ENCODE measurements around the gene VAV3. TPM values are rescaled to one million over a fixed set of nuclear protein-coding genes. Genes with fewer than 3 reads are reported as not detected.

Gene VAV3
- polyA plus RNA-seq, 1 donor (not counting 4 experiments of a cell fraction or from before 2014, with no cell fraction given), result 19.6 TPM

DNA sequence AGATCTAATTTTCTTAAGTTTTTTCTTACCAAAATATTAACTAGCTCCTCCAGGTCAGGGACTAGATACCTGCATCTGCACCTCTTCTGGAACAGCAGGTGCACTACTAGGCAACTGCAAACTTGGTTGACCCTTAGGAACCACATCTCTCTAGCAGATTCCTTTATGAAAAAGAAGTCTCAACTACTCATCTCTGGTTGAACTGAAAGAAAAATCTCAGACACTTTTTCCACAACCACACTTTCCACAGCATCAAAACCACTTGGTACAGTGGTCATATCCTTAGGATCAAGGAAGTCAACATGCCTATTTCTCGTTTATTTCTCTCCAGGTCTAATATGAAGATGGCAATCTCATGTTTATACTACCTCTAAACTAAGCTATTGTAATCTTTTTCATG, 52.3 kb downstream of the VAV3 start:
- Histone ChIP-seq H2AFZ (ENCODE audit: control insufficient read depth, low read length) (no peak overlapping the region), H3K4me3 (ENCODE audit: control insufficient read depth in 2 of 3, extremely low read depth in 1 of 3, insufficient read depth in 2 of 3, low read depth in 1 of 3, low read length in 3 of 3) (no peak overlapping the region), H3K27ac (ENCODE audit: control insufficient read depth, insufficient read depth, low read length) (no peak overlapping the region), H3K9ac (ENCODE audit: control insufficient read depth, extremely low read depth, insufficient read depth, low read length) (no peak overlapping the region), H3K9me3 (ENCODE audit: control insufficient read depth, low read depth, low read length) (no peaks in the 10 kb centered on the region), H3K4me2 (ENCODE audit: control insufficient read depth, extremely low read depth, insufficient read depth, low read depth, low read length) (no peak overlapping the region), H3K4me1 (ENCODE audit: control insufficient read depth, extremely low read depth, insufficient read depth, low read length) (no peaks in the 10 kb centered on the region), H3K79me2 (ENCODE audit: control insufficient read depth, insufficient read depth, low read length) (no peaks in the 10 kb centered on the region), H3K9me1 (ENCODE audit: control insufficient read depth, extremely low read depth, insufficient read depth, low read length) (no peaks in the 10 kb centered on the region), H4K20me1 (ENCODE audit: control insufficient read depth, extremely low read depth, insufficient read depth, low read length) (no peaks in the 10 kb centered on the region), H3K36me3 (ENCODE audit: control insufficient read depth in 2 of 2, extremely low read depth in 1 of 2, insufficient read depth in 2 of 2, low read length in 2 of 2) (no peaks in the 10 kb centered on the region), H3K27me3 (ENCODE audit: control insufficient read depth, extremely low read depth, insufficient read depth, low read length) (no peaks in the 10 kb centered on the region)
- DNase-seq (ENCODE audit: low read depth, low spot score), result no peak
- no peak for FAIRE-seq
- TF ChIP-seq, protein P1, sequence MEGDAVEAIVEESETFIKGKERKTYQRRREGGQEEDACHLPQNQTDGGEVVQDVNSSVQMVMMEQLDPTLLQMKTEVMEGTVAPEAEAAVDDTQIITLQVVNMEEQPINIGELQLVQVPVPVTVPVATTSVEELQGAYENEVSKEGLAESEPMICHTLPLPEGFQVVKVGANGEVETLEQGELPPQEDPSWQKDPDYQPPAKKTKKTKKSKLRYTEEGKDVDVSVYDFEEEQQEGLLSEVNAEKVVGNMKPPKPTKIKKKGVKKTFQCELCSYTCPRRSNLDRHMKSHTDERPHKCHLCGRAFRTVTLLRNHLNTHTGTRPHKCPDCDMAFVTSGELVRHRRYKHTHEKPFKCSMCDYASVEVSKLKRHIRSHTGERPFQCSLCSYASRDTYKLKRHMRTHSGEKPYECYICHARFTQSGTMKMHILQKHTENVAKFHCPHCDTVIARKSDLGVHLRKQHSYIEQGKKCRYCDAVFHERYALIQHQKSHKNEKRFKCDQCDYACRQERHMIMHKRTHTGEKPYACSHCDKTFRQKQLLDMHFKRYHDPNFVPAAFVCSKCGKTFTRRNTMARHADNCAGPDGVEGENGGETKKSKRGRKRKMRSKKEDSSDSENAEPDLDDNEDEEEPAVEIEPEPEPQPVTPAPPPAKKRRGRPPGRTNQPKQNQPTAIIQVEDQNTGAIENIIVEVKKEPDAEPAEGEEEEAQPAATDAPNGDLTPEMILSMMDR (optimal IDR thresholded peaks at IDR 0.05 in 1 of 3, IDR thresholded peaks at IDR 0.05 in 1 of 3, conservative IDR thresholded peaks at IDR 0.05 in 1 of 3; ENCODE audit: extremely low read depth in 1 of 3, insufficient read depth in 2 of 3, low read length in 3 of 3), result no peak
- dilution Hi-C loops (cut with MboI; ENCODE audit: extremely low pct_ligation_motif_present, low sequenced_read_pairs), result no loop called here

DNA sequence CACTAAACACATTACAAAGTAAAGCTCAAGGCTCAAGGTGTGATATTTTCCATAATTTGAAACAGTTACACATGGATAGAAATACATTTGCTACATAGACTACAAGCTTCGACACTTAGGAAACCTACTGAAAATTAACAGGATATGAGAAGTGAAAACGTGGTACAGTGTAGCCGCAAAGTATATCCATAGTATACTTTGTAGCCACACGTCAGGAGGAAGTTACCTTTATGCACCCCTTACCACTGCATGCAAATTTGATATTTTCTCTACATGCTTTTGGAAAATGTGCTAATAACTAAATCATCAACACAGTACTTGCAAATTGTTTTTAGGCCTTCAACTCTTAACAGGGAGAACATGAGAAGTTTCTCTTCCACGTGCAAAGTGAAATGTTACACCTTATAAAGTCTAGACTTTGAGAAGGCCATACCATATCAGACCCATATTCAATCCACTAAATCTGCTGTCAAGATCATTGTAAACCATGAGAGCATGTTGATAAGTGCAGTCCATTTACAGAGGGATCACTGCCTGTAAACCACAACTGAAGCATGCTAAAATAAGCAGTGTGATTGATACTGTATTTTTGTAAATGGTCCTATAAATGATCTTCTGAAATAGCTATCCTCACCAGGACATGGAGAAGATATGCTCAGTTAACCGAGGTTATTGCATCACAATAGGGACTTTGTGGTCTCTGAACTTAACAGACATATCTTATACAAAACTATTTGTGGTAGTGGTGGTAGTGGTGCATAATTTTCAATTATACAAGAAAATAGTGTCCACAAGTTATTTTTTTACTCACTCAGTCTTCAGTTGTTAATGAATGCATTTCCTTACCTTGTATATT, 64.7 kb downstream of the VAV3 start:
- TF ChIP-seq, protein P1 (optimal IDR thresholded peaks at IDR 0.05 in 1 of 3, IDR thresholded peaks at IDR 0.05 in 1 of 3, conservative IDR thresholded peaks at IDR 0.05 in 1 of 3; ENCODE audit: extremely low read depth in 1 of 3, insufficient read depth in 2 of 3, low read length in 3 of 3), result no peak
- no peak for TF ChIP-seq EZH2 (IDR thresholded peaks at IDR 0.05; ENCODE audit: low read length)
- Histone ChIP-seq H3K27ac (ENCODE audit: control insufficient read depth, insufficient read depth, low read length) (no peak overlapping the region), H2AFZ (ENCODE audit: control insufficient read depth, low read length) (no peak overlapping the region), H4K20me1 (ENCODE audit: control insufficient read depth, extremely low read depth, insufficient read depth, low read length) (no peaks in the 10 kb centered on the region), H3K4me3 (ENCODE audit: control insufficient read depth in 2 of 3, extremely low read depth in 1 of 3, insufficient read depth in 2 of 3, low read depth in 1 of 3, low read length in 3 of 3) (no peak overlapping the region), H3K9me3 (ENCODE audit: control insufficient read depth, low read depth, low read length) (no peaks in the 10 kb centered on the region), H3K27me3 (ENCODE audit: control insufficient read depth, extremely low read depth, insufficient read depth, low read length) (no peaks in the 10 kb centered on the region), H3K79me2 (ENCODE audit: control insufficient read depth, insufficient read depth, low read length) (no peaks in the 10 kb centered on the region), H3K36me3 (ENCODE audit: control insufficient read depth in 2 of 2, extremely low read depth in 1 of 2, insufficient read depth in 2 of 2, low read length in 2 of 2) (no peaks in the 10 kb centered on the region), H3K4me1 (ENCODE audit: control insufficient read depth, extremely low read depth, insufficient read depth, low read length) (no peaks in the 10 kb centered on the region), H3K9me1 (ENCODE audit: control insufficient read depth, extremely low read depth, insufficient read depth, low read length) (no peaks in the 10 kb centered on the region), H3K9ac (ENCODE audit: control insufficient read depth, extremely low read depth, insufficient read depth, low read length) (no peak overlapping the region), H3K4me2 (ENCODE audit: control insufficient read depth, extremely low read depth, insufficient read depth, low read depth, low read length) (no peak overlapping the region)
- DNase-seq (ENCODE audit: low read depth, low spot score), result no peak
- dilution Hi-C loops (cut with MboI; ENCODE audit: extremely low pct_ligation_motif_present, low sequenced_read_pairs), result no loop called here
- no peak for FAIRE-seq
